SU-DHL-6 (cell line): ENCODE data around the gene MYORG.

ENCODE experiments used
- H2AFZ ChIP-seq: fragments of 200-600 bp; sonication (generic); 2 replicates; pipeline ENCODE4 v1.6.1; 2014; ENCODE audit warnings: low read depth, mild to moderate bottlenecking, moderate library complexity, mixed read lengths, antibody characterized with exemption, low read length; ENCODE audit not compliant: severe bottlenecking
- H3F3A ChIP-seq: fragments of 200-600 bp; shearing (Covaris generic); 2 replicates; pipeline ENCODE4 v1.6.0; 2016; ENCODE audit warnings: antibody characterized with exemption, mild to moderate bottlenecking; ENCODE audit not compliant: insufficient read depth
- H3K27ac ChIP-seq: fragments of 200-600 bp; sonication (generic); 2 replicates; pipeline ENCODE4 v1.5.1; 2016; ENCODE audit warnings: low read depth, mild to moderate bottlenecking, low read length, moderate library complexity, mixed read lengths
- H3K27me3 ChIP-seq: fragments of 200-600 bp; sonication (generic), shearing (Covaris generic); 2 replicates; pipeline ENCODE4 v1.6.0; 2014; ENCODE audit warnings: mild to moderate bottlenecking, low read length
- H3K36me3 ChIP-seq: fragments of 200-600 bp; sonication (generic); 2 replicates; pipeline ENCODE4 v1.6.1; 2014; ENCODE audit warnings: mild to moderate bottlenecking, low read length, mixed read lengths
- H3K4me2 ChIP-seq: fragments of 300-600, 200-600 bp; shearing (Covaris generic), sonication (generic); 2 replicates; pipeline ENCODE4 v1.6.0; 2014; ENCODE audit warnings: low read length, low read depth, mild to moderate bottlenecking; ENCODE audit not compliant: poor library complexity, severe bottlenecking
- H3K4me3 ChIP-seq: fragments of 200-600 bp; sonication (generic); 2 replicates; pipeline ENCODE4 v1.5.1; 2014; ENCODE audit warnings: antibody characterized with exemption, low read length, mild to moderate bottlenecking, mixed read lengths; ENCODE audit not compliant: insufficient read depth, poor library complexity, severe bottlenecking
- H3K79me2 ChIP-seq: fragments of 200-600 bp; sonication (generic); 2 replicates; pipeline ENCODE4 v1.6.1; 2014; ENCODE audit warnings: mild to moderate bottlenecking, low read length, moderate library complexity; ENCODE audit not compliant: insufficient read depth
- H3K9ac ChIP-seq: fragments of 200-600 bp; sonication (generic); 2 replicates; pipeline ENCODE4 v1.7.0; 2014; ENCODE audit warnings: mild to moderate bottlenecking, low read length
- H3K9me2 ChIP-seq: fragments of 200-600 bp; sonication (generic); replicated peaks from 2 replicates; pipeline ENCODE4 v1.6.1; 2014; ENCODE audit warnings: low read length; ENCODE audit not compliant: insufficient read depth
- H3K9me3 ChIP-seq: fragments of 200-600 bp; sonication (generic); 2 replicates; pipeline ENCODE4 v1.6.1; 2014; ENCODE audit warnings: low read length, mixed read lengths; ENCODE audit not compliant: insufficient read depth
- H4K20me1 ChIP-seq: fragments of 200-600 bp; sonication (generic); 2 replicates; pipeline ENCODE4 v1.6.1; 2014; ENCODE audit warnings: low read depth, mild to moderate bottlenecking, antibody characterized with exemption, low read length, moderate library complexity, mixed read lengths
- CTCF ChIP-seq: fragments of 200-600 bp; sonication (generic); IDR thresholded peaks from one replicate; pipeline ENCODE4 v1.5.1; 2017; ENCODE audit warnings: antibody characterized with exemption, mild to moderate bottlenecking, low read length, moderate library complexity; ENCODE audit not compliant: insufficient read depth, poor library complexity, severe bottlenecking
- EZH2phosphoT487 ChIP-seq: fragments of 200-600 bp; sonication (generic), shearing (Covaris generic); conservative IDR thresholded peaks from 2 replicates; pipeline ENCODE4 v1.6.1; 2018; ENCODE audit warnings: mild to moderate bottlenecking, antibody characterized with exemption, low read length, moderate library complexity, mixed read lengths

MYORG gene

GRCh38 chr9:34392511-34392910 lies 15.8 kb upstream of the MYORG start:
- Histone ChIP-seq H3K4me3 (no peak overlapping the region), H3K79me2 (no peaks in the 10 kb centered on the region), H4K20me1 (no peaks in the 10 kb centered on the region), H3K36me3 (no peaks in the 10 kb centered on the region), H3K27me3 (peaks cover 4% of the 10 kb centered on the region; the same call in 1 of the 2 replicates), H3K9me2 (no peaks in the 10 kb centered on the region), H3K4me2 (no peak overlapping the region), H3F3A (no peaks in the 10 kb centered on the region), H3K27ac (no peak overlapping the region), H3K9ac (no peak overlapping the region), H3K9me3 (no peaks in the 10 kb centered on the region), H2AFZ (no peak overlapping the region)
- TF ChIP-seq EZH2phosphoT487 (no peak), CTCF (no peak)

- H3F3A ChIP-seq = no peaks in the 10 kb centered on the region
- TF ChIP-seq EZH2phosphoT487 (no peak), CTCF (no peak)
- no peak overlapping the region for H3K9ac ChIP-seq
- no peak overlapping the region for H2AFZ ChIP-seq
- H3K27me3 ChIP-seq = peaks cover 4% of the 10 kb centered on the region; the same call in 1 of the 2 replicates
- H3K79me2 ChIP-seq = no peaks in the 10 kb centered on the region
- no peaks in the 10 kb centered on the region for H4K20me1 ChIP-seq
- no peak overlapping the region for H3K27ac ChIP-seq
- H3K36me3 ChIP-seq = no peaks in the 10 kb centered on the region
- H3K9me3 ChIP-seq = no peaks in the 10 kb centered on the region
- H3K4me2 ChIP-seq = no peak overlapping the region
- H3K9me2 ChIP-seq = no peaks in the 10 kb centered on the region
- H3K4me3 ChIP-seq = no peak overlapping the region
Measured at GRCh38 chr9:34387239-34387638, 10.5 kb upstream of the MYORG start.

- H3F3A ChIP-seq = no peaks in the 10 kb centered on the region
- no peaks in the 10 kb centered on the region for H3K9me2 ChIP-seq
- TF ChIP-seq EZH2phosphoT487 (no peak), CTCF (no peak)
- H3K79me2 ChIP-seq = no peaks in the 10 kb centered on the region
- no peak overlapping the region for H3K27ac ChIP-seq
- H3K4me3 ChIP-seq = no peak overlapping the region
- H3K27me3 ChIP-seq = peaks cover 4% of the 10 kb centered on the region; the same call in 1 of the 2 replicates
- no peaks in the 10 kb centered on the region for H3K36me3 ChIP-seq
- H3K4me2 ChIP-seq = no peak overlapping the region
- H3K9ac ChIP-seq = no peak overlapping the region
- no peaks in the 10 kb centered on the region for H3K9me3 ChIP-seq
- no peaks in the 10 kb centered on the region for H4K20me1 ChIP-seq
- H2AFZ ChIP-seq = no peak overlapping the region
Measured at GRCh38 chr9:34386656-34387055, 10.0 kb upstream of the MYORG start.
